CD4-positive, alpha-beta T cell treated with Interleukin-15 for 4 hours (primary cell): ENCODE measurements around the gene CCDC15.
"Not testable (repeated sequence)": the region's sequence is repeated elsewhere in the genome, so short reads cannot be mapped to it uniquely, and the experiment has no call there.

Source experiments
- DNase-seq: peaks from one replicate; pipeline ENCODE4 v3.0.0-alpha.2; 2020; ENCODE audit warnings: low spot score

The CCDC15 gene

GRCh38 chr11:124941703-124942102 is 12.3 kb upstream of the CCDC15 start:
- DNase-seq, result no peak

DNA sequence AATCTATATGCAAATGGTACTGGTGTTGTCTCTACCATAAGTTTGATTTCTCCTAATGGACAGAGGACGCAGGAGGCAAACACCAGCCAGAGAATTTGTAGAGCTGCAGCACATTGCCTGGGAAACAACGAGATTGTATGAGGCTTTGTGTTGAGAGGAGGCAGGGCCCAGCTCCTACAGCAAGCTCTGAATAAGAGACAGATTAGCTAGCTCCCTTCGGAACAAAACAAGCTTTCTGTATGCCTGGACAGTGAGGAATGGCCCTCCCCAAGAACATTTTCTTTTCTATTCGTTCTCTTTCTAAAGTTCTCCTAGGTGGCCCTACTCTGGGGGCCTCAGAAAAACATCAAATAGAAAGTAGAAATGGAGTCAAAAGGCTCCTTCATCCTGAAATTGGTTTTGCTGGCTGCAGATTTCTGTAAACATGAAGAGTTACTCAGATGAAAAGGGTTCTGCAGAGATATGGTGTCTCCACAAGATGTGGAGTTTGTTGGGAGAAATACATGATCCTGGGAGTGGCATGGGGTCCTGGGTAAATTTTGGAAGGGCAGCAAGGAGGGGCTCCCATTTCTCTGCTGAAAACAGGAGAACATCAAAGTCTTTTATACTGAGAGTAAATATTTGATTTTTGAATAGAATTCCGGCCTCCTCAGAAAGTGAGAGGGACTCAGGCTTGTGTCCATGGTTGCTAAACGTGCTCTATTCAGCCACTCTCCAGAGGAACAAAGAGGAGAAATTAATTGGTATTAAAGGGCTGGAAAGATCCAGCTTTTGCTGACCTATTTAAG is 11.3 kb upstream of the CCDC15 start:
- no peak for DNase-seq

DNA sequence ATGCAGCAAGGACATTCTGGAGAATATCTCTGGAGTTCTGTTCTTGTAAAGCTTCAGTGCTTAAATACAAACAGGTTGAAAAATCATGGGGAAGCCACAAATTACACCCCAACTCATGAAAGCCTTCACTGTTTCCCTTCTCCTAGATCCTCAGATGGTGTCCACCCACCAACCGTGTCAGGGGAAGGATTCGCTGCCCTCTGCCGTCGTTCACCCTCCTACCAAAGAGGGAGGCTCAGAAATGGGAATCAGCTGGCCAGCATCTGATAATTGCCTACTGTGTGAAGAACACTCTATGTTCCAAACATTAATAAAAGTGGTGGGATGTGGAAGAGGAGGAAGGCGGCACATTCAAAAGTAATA is 10.8 kb upstream of the CCDC15 start:
- no peak for DNase-seq

- DNase-seq, result no peak
Observed at GRCh38 chr11:124943741-124944140, 10.3 kb upstream of the CCDC15 start.

GRCh38 chr11:124944565-124944964 is 9.4 kb upstream of the CCDC15 start:
- DNase-seq, result no peak

DNA sequence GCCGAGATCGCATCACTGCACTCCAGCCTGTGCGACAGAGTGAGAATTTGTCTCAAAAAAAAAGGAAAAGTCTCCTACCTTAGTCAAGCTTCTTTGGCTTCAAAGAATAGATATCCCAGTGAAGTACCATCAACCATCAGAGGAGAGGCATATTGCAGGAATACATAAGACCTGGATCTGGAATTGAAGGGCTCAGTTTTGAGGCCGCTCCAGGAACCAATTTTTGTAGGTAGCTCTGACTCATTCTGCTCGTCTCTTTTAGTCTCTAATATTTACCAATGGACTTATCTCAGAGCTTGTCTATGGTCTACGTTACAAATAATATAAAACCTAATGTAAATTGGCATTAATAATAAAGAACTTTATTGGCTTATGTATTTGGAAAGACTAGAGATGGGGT is 8.2 kb upstream of the CCDC15 start:
- DNase-seq, result no peak

DNA sequence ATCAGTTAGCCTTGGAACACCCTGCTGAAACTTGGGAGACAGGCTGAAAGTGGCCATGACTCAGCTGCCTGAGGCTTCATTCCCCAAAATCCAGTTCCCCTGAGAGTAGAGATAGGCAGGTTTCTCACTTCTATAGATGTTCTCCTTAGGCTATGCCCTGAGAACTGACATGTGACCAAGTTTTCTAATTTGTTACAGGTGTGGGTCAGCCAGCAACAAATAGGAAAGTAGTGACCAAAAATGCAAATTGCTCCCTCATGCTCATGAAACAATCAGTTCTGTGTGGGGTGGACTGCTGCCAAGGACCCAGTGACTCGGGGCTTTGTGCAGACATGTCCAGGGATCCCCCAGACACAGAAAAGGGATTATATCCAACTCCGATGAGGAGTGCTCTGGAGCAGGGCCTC is 7.3 kb upstream of the CCDC15 start:
- no peak for DNase-seq

DNA sequence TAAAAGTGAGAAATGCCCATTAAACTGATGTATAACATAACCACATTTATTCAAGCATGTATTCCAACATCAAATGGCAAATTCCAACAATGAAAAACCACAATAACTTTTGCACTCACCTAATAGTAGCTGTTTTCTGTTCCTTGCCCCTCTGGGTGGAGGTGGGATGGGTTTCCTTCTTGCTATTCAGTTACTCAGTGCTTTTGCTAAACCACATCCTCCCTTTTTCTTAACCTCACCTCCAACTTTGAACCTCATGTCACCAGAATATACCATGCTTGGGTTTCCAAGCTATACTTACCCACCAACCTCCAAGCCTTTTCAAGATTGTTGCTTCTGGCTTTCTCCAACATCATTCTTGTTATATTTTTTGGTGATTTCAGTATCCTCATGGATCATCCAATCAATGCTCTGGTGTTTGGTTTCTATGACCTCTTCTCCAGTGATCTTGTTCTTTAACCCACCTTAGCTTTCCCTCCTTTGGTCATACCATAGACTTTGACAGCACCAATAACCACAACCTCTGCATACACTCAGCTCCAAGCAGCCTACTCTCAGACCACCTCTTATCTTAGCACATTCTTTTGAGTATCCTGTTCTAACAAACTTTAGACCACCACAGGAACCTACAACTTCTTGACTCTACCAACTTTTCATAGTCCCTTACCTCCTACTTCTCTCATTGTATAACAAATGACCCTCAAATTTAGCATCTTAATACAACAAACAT is 3.2 kb upstream of the CCDC15 start:
- peak; percentile 32 for DNase-seq

- DNase-seq, result no peak
Observed at GRCh38 chr11:124951341-124951740, 2.7 kb upstream of the CCDC15 start.

DNA sequence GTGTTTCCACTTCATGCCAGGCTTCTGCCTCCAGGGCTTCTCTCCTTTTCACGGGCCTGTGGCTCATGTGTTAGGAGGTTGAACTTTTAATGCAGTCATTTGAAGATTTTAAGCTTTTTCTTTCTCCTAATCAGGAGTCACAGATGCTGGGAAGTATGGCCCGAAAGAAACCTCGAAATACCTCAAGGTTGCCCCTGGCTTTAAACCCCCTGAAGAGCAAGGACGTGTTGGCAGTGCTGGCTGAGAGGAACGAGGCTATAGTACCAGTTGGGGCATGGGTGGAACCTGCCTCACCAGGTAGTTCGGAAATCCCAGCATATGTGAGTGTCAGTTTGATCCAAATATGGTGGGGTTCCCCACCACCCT is 571 bp downstream of the CCDC15 start:
- DNase-seq, result no peak

- DNase-seq, result no peak
Observed at GRCh38 chr11:124955035-124955434, 1.0 kb downstream of the CCDC15 start.

- DNase-seq, result peak; percentile 71
Observed at GRCh38 chr11:124961972-124962609, 8.1 kb downstream of the CCDC15 start.

DNA sequence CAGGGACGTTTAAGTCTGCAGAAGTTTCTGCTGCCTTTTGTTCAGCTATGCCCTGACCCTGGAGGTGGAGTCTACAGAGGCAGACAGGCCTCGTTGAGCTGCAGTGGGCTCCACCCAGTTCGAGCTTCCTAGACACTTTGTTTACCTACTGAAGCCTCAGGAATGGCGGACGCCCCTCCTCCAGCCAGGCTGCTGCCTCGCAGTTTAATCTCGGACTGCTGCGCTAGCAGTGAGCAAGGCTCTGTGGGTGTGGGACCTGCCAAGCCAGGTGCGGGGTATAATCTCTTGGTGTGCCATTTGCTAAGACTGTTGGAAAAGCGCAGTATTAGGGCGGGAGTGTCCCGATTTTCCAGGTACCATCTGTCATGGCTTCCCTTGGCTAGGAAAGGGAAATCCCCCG is 14.2 kb downstream of the CCDC15 start:
- DNase-seq, result not testable (repeated sequence)

DNA sequence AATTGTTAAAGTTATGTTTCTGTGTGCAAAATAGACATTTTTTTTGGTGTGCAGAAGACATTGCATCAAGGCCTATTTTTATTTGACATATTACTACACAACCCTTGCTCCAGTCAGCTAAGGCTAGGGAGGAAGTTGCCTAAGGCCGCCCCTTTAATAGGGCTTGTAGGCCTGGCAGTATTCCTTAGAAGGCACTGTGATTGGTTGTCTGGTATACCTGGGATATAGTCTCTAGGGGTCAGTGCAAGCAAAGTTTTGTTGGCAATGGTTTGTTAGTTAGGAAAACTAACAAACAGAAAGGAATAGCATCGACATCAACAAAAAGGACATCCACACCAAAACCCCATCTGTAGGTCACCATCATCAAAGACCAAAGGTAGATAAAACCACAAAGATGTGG is 16.9 kb downstream of the CCDC15 start:
- no peak for DNase-seq

DNA sequence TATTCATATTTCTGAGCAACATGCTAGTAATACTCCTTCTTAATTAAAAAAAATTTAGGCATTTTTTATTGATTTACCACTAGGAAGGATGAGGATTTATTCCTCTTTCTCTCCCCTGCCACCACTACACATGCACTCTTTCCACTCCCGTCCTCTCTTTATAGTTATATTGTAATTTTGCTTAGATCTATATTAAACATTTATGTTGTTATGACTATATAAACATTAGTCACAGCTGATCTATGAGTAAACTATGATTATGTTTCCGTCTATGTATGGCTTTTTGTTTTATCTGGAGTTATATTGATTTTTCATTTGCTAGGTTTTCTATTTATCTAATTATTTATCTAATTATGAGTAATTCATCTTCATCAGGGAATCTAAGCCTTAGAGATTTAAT is 17.8 kb downstream of the CCDC15 start:
- no peak for DNase-seq

DNA sequence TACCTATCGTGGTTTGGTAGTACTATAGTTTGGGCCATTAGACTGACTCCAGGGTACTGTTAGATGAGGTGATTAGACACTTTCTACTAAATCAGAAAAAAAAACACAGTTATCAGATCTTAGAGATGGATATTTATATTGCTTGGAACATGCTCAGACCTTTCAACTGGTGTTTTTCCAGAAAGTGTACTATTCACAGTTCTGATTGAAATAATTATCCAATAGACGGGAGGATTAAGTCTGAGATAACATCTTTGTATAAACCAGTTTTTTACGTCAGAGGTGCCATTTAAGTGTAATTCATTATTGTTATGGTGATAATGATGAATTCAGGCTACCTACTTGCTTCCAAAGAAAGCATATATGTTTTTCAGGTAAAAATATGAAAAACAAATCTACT is 22.5 kb downstream of the CCDC15 start:
- DNase-seq, result no peak

DNA sequence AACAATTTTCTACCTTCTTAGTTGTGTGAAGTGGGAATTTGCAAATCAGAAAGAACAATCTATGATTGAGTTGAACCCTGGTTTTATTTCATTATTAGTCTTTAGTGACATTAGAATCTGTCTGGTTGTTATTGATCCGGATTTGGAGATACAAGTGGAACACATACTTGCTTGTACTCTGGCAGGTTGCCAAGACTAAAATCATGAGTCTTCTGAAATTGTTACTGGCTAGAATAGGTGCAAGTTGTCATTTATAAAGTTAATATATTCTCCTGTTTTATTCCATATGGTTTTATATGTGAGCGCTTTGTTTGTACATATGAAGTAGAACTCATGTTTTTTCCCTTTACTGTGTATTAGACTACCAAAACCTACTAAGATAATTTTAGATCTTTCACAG is 23.0 kb downstream of the CCDC15 start:
- no peak for DNase-seq

- DNase-seq, result no peak
Observed at GRCh38 chr11:124978316-124978715, 24.3 kb downstream of the CCDC15 start.

DNA sequence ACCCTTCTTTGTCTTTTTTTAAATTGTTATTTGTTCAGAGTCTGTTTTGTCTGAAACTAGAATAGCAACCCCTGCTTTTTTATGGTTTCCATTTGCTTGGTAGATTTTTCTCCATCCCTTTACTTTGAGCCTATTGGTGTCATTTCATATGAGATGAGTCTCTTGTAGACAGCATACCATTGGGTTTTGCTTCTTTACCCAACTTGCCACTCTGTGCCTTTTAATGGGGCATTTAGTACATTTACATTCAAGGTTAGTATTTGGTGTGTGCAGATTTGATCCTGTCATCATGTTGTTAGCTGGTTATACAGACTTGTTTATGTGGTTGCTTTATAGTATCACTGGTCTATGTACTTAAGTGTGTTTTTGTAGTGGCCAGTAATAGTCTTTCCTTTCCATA is 28.0 kb downstream of the CCDC15 start:
- no peak for DNase-seq

GRCh38 chr11:124983674-124984511 is 29.9 kb downstream of the CCDC15 start:
- DNase-seq, result no peak

DNA sequence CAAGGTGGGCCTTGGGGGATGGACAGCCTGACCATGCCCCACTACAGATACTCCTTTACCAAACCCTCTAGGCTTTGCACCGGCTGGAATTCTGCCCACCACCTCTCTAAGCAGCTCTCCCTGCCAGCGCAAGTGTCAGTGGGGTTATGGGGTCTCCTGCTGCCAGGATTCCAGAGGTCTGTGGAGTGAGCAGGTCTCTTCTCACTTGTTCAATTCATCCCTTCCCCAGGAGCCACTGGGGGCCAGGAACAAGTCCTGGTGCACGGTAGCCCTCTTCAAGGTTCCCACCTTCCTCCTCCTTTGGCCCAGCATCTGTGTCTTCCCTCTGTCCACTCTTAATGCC is 30.5 kb downstream of the CCDC15 start:
- no peak for DNase-seq

GRCh38 chr11:124987096-124987495 is 33.1 kb downstream of the CCDC15 start:
- no peak for DNase-seq

GRCh38 chr11:124988063-124988462 is 34.1 kb downstream of the CCDC15 start:
- DNase-seq, result no peak
